HL-60 (cell line): ENCODE results near the gene SUMF1.

Experiments
- CTCF ChIP-seq: IDR thresholded peaks from one replicate; pipeline ENCODE4 v1.5.1; 2011; ENCODE audit warnings: low read length, control low read depth, inconsistent platforms; ENCODE audit not compliant: insufficient read depth
- POLR2AphosphoS5 ChIP-seq: IDR thresholded peaks from 2 replicates; pipeline ENCODE4 v1.6.1; 2012; ENCODE audit warnings: low read depth
- SPI1 ChIP-seq: IDR thresholded peaks from 2 replicates; pipeline ENCODE4 v1.6.1; 2012; ENCODE audit warnings: low read depth, mild to moderate bottlenecking, borderline replicate concordance
- TF ChIP-seq, protein P1 (sequence below): IDR thresholded peaks from 2 replicates; pipeline ENCODE4 v1.6.1; 2012; ENCODE audit warnings: low read depth; ENCODE audit not compliant: insufficient replicate concordance

DNA sequence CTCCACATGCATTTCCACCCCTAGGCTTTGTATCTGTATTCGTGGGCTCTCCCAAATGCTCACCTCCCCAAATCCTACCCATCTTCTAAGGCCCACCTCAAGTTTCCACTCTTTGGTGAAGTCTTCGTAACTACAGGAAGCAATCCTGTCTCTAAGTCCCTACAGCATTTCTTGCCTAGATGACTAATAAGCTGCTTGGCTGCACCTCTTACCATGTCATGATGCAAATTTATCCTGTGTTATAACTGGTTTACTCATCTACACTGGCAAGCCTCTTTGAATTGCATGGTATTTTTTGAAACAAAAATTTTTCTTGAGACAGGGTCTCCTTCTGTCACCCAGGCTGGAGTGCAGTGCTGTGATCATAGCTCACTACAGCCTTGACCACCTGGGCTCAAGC, 90.6 kb downstream of the SUMF1 start:
- TF ChIP-seq CTCF: no peak
- no peak for TF ChIP-seq SPI1
- TF ChIP-seq POLR2AphosphoS5: no peak
- TF ChIP-seq, protein P1, sequence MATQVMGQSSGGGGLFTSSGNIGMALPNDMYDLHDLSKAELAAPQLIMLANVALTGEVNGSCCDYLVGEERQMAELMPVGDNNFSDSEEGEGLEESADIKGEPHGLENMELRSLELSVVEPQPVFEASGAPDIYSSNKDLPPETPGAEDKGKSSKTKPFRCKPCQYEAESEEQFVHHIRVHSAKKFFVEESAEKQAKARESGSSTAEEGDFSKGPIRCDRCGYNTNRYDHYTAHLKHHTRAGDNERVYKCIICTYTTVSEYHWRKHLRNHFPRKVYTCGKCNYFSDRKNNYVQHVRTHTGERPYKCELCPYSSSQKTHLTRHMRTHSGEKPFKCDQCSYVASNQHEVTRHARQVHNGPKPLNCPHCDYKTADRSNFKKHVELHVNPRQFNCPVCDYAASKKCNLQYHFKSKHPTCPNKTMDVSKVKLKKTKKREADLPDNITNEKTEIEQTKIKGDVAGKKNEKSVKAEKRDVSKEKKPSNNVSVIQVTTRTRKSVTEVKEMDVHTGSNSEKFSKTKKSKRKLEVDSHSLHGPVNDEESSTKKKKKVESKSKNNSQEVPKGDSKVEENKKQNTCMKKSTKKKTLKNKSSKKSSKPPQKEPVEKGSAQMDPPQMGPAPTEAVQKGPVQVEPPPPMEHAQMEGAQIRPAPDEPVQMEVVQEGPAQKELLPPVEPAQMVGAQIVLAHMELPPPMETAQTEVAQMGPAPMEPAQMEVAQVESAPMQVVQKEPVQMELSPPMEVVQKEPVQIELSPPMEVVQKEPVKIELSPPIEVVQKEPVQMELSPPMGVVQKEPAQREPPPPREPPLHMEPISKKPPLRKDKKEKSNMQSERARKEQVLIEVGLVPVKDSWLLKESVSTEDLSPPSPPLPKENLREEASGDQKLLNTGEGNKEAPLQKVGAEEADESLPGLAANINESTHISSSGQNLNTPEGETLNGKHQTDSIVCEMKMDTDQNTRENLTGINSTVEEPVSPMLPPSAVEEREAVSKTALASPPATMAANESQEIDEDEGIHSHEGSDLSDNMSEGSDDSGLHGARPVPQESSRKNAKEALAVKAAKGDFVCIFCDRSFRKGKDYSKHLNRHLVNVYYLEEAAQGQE: no peak
